Chondrocyte (in vitro differentiated cells): ENCODE results near the gene FLNC. TPM values are rescaled to one million over a fixed set of nuclear protein-coding genes. Genes with fewer than 3 reads are reported as not detected.

Experiments used
- DNase-seq: peaks from one replicate; pipeline ENCODE4 v3.0.0; 2021; ENCODE audit warnings: mixed read lengths, low spot score
- H3K27ac Mint-ChIP-seq: one replicate; pipeline ENCODE4 v1.8.0; 2021; ENCODE audit warnings: mild to moderate bottlenecking, moderate library complexity, mixed read lengths; ENCODE audit not compliant: unreplicated experiment
- H3K27me3 Mint-ChIP-seq: 2 replicates; pipeline ENCODE4 v1.8.0; 2021; ENCODE audit warnings: low read depth, mixed read lengths
- H3K36me3 Mint-ChIP-seq: 2 replicates; pipeline ENCODE4 v1.8.0; 2021; ENCODE audit warnings: low read depth, mixed read lengths
- H3K4me1 Mint-ChIP-seq: 2 replicates; pipeline ENCODE4 v1.8.0; 2021; ENCODE audit warnings: low read depth, mild to moderate bottlenecking, mixed read lengths
- H3K4me3 Mint-ChIP-seq: one replicate; pipeline ENCODE4 v1.8.0; 2021; ENCODE audit warnings: mild to moderate bottlenecking, moderate library complexity, mixed read lengths; ENCODE audit not compliant: unreplicated experiment
- H3K9me3 Mint-ChIP-seq: 2 replicates; pipeline ENCODE4 v1.8.0; 2021; ENCODE audit warnings: low read depth, mixed read lengths
- total RNA-seq: library from RNA; stranded (reverse); gene quantifications from 3 replicates; pipeline ENCODE4 v1.2.1, GENCODE V29; 2021
- TF ChIP-seq, protein P1 (sequence below): fragments of 200-600 bp; sonication (generic); IDR thresholded peaks from 2 replicates; pipeline ENCODE4 v1.5.0; 2021; ENCODE audit warnings: antibody characterized with exemption, mild to moderate bottlenecking, moderate library complexity

The FLNC gene
- total RNA-seq, 1 donor from 2014 or later, result 118 TPM

DNA sequence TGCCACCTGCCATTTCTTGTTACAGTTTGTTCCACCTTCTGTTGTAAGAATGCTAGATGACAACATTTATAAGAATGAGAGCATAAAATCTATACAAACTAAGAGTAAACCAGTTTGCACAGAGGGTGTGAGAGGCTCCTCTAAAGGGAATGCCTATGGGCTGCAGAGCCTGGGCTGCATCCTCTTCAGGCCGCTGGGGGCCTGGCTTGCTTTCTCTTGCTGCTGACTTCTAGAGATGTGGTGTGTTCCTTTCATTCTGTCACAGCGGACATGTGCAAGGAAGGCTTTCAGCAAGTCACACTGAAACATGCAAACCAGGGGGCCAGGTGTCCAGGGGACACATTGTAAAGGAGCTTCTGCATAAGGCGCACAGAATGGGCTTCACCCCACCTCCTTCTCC is 25.4 kb downstream of the FLNC start:
- no peak for DNase-seq
- H3K4me3 Mint-ChIP-seq, result no peak overlapping the region
- no peaks in the 10 kb centered on the region for H3K9me3 Mint-ChIP-seq
- H3K36me3 Mint-ChIP-seq, result peaks cover 30% of the 10 kb centered on the region
- H3K27ac Mint-ChIP-seq, result no peak overlapping the region
- TF ChIP-seq, protein P1, sequence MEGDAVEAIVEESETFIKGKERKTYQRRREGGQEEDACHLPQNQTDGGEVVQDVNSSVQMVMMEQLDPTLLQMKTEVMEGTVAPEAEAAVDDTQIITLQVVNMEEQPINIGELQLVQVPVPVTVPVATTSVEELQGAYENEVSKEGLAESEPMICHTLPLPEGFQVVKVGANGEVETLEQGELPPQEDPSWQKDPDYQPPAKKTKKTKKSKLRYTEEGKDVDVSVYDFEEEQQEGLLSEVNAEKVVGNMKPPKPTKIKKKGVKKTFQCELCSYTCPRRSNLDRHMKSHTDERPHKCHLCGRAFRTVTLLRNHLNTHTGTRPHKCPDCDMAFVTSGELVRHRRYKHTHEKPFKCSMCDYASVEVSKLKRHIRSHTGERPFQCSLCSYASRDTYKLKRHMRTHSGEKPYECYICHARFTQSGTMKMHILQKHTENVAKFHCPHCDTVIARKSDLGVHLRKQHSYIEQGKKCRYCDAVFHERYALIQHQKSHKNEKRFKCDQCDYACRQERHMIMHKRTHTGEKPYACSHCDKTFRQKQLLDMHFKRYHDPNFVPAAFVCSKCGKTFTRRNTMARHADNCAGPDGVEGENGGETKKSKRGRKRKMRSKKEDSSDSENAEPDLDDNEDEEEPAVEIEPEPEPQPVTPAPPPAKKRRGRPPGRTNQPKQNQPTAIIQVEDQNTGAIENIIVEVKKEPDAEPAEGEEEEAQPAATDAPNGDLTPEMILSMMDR, result no peak
- no peaks in the 10 kb centered on the region for H3K4me1 Mint-ChIP-seq
- no peaks in the 10 kb centered on the region for H3K27me3 Mint-ChIP-seq

- no peak for DNase-seq
- no peak overlapping the region for H3K27ac Mint-ChIP-seq
Measured at GRCh38 chr7:128856001-128856718, 26.0 kb downstream of the FLNC start.

DNA sequence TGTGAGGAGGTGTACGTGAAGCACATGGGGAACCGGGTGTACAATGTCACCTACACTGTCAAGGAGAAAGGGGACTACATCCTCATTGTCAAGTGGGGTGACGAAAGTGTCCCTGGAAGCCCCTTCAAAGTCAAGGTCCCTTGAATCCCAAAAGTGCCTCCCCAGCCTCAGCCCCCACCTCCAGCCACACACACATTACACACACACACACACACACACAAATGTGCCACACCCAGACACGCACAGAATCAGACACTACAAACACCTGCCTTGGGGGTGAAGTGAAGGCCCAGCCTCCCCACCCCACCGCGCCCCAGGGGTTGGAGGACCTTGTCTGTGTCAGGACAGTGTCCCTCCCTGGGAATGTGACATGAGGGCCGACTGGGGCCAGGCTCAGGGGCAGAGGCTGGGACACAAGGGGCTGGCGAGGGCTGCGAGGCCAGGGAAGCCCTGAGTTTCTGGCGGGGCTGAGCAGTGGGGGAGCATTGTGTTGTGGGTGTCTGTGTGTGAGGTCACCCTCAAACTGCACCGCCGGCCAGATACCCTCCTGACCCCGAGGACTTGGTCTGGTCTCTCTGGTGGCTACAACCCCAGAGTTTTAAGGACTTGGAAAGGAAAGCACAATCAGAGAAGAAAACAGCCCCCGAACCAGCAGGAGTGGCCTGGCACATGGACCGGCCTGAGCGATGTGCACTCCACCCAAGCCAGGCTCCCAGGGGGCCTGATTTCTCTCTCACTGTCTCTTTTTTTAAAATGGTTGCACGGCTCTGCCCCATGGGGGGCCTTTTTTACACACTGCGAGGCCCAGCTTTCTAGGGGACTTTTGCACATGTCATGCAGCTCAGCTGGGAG is 28.4 kb downstream of the FLNC start:
- no peak overlapping the region for H3K4me3 Mint-ChIP-seq
- H3K36me3 Mint-ChIP-seq, result peaks cover 20% of the 10 kb centered on the region
- no peak for DNase-seq
- H3K9me3 Mint-ChIP-seq, result no peaks in the 10 kb centered on the region
- no peak overlapping the region for H3K27ac Mint-ChIP-seq
- TF ChIP-seq, protein P1, result no peak
- peaks cover 7% of the 10 kb centered on the region for H3K4me1 Mint-ChIP-seq
- no peaks in the 10 kb centered on the region for H3K27me3 Mint-ChIP-seq

More at GRCh38 chr7:128856001-128856718, 26.0 kb downstream of the FLNC start:
- Mint-ChIP-seq H3K4me1 (no peaks in the 10 kb centered on the region), H3K36me3 (peaks cover 30% of the 10 kb centered on the region), H3K4me3 (no peak overlapping the region), H3K9me3 (no peaks in the 10 kb centered on the region), H3K27me3 (no peaks in the 10 kb centered on the region)
- TF ChIP-seq, protein P1, result no peak

GRCh38 chr7:128859232-128860157 is 29.3 kb downstream of the FLNC start:
- peak overlapping the region; percentile 49 for H3K27ac Mint-ChIP-seq
- peaks cover 17% of the 10 kb centered on the region for H3K36me3 Mint-ChIP-seq
- no peaks in the 10 kb centered on the region for H3K27me3 Mint-ChIP-seq
- H3K4me3 Mint-ChIP-seq, result no peak overlapping the region
- TF ChIP-seq, protein P1, result no peak
- no peaks in the 10 kb centered on the region for H3K9me3 Mint-ChIP-seq
- DNase-seq, result no peak
- H3K4me1 Mint-ChIP-seq, result peaks cover 12% of the 10 kb centered on the region
